ENCODE results near the gene TTC28.
"Not testable (repeated sequence)": the region's sequence is repeated elsewhere in the genome, so short reads cannot be mapped to it uniquely, and the experiment has no call there.

The TTC28 gene

GRCh38 chr22:28172892-28173670 is 506.6 kb downstream of the TTC28 start:
- no peak for DNase-seq

- no peak for DNase-seq
Measured at GRCh38 chr22:28171712-28172111, 507.9 kb downstream of the TTC28 start.

DNA sequence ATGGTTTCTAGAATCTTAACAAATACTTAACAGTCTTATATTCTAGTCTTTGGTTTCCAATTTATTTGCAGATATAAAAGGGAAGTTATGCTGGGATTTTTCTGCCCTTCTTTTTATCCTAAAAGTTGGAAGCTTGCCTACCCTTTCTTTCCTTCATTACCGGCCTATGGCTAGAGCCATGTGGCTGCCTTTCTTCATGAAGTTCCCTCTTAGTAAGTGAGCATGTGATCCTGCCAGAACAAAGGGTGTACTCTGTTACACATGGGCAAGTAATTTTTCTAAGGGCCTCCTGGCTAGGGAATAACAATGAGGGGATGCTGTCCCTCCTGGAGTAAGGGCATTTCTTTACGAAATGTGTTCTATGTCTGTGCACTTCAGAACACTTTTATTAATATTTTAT is 508.5 kb downstream of the TTC28 start:
- DNase-seq = no peak

DNA sequence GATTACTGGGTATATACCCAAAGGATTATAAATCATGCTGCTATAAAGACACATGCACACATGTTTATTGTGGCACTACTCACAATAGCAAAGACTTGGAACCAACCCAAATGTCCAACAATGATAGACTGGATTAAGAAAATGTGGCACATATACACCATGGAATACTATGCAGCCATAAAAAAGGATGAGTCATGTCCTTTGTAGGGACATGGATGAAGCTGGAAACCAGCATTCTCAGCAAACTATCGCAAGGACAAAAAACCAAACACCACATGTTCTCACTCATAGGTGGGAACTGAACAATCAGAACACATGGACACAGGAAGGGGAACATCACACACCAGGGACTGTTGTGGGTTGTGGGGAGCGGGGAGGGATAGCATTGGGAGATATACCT is 510.3 kb downstream of the TTC28 start:
- DNase-seq = not testable (repeated sequence)

DNA sequence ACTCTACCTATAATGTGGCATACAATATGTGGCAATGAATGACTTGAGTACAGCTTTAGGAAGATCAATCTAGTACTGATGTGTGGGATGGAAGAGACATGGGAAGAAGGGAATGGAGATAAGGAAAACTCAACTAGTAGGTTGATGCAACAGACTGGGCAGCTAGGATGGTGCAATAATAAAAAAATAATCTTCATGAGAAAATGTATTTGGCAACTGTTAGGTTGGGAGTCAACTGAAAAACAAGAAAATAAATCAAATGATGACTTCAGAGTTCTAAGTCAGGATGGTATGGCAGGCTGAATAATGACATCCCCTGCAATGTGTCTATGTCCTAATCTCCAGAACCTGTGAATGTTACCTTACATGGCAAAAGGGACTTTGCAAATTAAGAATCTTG is 523.8 kb downstream of the TTC28 start:
- no peak for DNase-seq

- peak; percentile 31 for DNase-seq
Measured at GRCh38 chr22:28154861-28155260, 524.8 kb downstream of the TTC28 start.

GRCh38 chr22:28151151-28151816 is 528.4 kb downstream of the TTC28 start:
- DNase-seq = no peak

GRCh38 chr22:28148816-28149465 is 530.7 kb downstream of the TTC28 start:
- DNase-seq = peak; percentile 36

DNA sequence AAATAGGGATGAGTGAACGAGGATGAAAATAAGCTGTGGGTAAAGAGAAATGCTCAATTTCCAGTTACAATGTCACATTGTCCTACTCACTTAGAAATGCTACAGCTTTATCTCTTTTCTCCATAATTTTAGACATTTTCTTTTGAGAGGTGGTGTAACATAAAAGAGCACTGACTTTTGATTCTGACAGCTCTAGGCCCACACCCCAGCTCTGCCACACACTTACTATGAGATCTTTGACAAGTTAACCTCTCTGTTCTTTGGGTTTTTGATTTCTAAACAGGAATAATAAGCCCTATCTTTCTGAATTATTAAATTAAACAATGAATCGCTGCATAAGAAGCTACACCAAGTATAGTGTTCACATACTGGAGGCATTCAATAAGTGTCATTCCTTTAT is 532.2 kb downstream of the TTC28 start:
- DNase-seq = no peak

- no peak for DNase-seq
Measured at GRCh38 chr22:28146401-28147314, 533.0 kb downstream of the TTC28 start.

DNA sequence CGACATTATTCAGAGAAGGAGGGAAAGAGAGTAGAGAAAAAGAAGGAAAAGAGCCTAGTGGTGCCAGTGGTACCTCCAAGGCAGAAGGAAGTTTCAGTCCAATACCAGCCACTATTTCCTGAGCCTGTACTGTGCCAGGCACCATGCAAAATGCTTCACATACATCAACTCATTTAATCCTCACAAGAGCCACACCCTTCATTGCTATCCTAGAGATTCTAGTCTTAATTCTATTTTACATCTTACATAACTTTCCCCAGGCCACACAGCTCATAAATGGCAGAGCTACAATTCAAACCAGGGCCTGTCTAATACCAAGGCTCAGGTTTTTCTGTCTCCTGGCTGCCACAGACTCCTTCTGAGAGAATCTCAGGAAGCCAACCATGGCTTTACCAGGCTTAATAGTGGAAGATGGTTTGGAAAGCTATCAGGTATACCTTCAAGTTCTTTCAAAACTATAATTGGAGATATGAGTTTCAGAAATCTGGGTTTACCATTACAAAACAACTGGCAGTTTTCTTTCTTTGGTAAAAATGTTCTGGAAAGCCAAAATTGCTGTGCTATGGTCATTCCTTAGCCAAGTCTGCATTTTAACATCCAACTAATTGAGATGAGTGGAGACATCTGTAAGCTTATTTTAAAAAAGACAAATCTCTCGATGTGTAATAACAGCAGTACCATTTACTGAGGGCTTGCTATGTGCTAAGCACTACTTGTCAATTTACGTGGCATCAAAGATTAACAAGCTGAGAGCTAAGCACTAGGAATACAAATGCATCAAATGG is 535.5 kb downstream of the TTC28 start:
- no peak for DNase-seq

DNA sequence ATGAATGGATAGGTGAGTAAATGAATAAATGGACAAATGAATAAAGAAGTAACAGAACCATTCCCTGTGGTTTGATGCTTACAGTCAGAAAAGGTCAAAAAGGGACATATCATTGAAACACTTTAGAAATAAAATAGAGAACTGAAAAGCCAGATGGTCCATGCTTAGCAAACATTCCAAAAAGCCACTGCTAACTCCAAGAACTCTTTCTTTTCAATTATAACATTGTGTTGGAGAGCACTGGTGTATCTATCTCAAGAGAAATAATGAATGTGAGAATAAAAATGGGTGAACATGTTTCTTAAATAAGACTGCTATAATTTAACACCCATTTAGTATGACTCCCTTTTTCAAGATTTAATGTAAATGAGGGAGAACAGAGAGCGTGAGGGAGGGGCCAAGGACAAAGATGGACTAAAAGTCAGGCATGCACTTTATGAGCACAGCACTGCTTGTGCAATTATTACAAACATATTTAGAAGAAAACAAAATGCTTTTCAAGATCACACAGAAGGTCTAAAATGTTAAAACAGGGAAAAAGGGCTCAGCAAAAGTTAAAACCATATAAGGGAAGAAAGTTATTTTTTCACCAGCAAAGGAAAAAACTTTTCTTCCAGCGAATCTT is 536.3 kb downstream of the TTC28 start:
- no peak for DNase-seq

DNA sequence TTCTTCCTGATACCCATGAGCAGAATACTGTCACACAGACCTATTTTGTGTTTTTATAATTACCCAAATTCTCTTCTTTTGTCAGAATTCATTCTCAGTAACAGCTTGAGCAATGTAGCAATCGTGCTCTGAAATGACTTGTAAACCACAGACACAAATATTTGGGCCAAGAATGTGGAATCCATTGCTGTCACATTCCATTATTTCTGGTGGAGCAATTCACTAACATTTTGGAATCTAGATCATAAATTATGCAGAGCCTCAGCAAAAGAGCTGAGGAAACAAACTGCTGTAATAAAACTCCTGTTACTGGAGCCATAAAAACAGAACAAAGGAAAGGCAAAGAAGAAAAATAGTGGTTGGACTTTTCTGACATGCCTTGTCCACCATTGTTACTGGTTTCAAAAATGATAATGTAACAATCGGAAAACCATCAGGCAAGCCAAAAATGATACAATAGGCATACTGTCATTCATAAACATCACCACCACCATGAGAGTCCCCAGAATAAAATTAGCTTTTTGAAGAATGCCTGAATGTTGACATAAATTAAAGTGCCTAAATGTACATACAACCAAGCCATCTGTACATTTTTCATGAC is 537.2 kb downstream of the TTC28 start:
- DNase-seq = peak; percentile 97

DNA sequence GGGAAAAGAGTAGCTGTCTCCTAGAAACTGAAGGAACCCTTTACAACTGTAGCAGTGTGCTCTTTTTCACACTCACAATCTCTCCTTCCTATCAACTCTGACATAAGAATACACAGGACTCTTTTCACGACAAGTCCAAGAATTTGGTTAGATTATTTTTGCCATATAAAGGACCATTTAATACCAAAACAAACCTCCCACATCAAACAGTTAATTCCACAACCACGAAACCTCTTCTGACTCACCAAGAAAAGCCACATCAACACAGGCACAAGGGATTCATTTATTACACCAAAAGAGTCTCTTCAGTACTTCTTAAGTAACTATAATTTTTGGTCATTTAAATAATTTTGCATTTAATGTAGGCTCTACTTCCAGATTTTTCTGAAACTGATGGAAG is 538.0 kb downstream of the TTC28 start:
- peak; percentile 89 for DNase-seq

- peak; percentile 95 for DNase-seq
Measured at GRCh38 chr22:28139961-28140360, 539.7 kb downstream of the TTC28 start.

GRCh38 chr22:28139516-28139915 is 540.1 kb downstream of the TTC28 start:
- no peak for DNase-seq

DNA sequence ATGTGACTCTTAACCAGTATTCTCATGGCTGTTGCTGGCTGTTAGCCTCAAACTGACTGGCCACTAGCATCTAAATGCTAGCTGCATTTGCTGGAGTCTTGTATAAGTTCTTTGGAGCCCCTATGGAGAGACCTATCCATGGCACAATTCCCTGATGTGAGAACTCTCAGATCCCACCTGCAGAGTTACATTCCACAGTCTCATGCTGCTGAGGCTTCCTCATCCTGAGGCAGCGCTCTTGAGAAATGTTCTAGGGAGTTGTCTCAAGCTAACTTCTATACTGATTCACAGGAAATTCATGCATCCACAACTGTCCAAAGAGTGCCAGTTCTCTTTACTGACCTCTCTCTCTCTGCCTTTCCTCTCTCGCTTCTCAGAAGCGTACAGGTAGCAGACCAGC is 542.6 kb downstream of the TTC28 start:
- DNase-seq = no peak

DNA sequence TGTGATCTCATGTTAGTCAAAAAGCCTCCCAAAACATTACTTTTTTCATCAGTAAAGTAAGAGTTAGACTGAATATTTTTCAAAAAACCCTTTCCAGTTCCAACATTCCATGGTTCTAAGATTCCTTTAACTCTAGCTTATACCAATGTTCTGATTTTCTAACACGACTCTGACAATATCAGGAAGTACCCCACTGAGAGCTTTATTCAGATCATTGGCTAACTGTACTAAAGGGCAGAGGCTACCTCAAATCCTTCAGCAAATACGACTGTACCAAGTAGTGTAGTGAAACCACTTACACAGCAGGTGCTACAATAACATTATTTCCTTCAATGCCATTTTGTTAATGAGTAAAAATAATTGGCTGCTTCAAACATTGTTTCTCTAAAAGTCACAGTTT is 547.2 kb downstream of the TTC28 start:
- no peak for DNase-seq

DNA sequence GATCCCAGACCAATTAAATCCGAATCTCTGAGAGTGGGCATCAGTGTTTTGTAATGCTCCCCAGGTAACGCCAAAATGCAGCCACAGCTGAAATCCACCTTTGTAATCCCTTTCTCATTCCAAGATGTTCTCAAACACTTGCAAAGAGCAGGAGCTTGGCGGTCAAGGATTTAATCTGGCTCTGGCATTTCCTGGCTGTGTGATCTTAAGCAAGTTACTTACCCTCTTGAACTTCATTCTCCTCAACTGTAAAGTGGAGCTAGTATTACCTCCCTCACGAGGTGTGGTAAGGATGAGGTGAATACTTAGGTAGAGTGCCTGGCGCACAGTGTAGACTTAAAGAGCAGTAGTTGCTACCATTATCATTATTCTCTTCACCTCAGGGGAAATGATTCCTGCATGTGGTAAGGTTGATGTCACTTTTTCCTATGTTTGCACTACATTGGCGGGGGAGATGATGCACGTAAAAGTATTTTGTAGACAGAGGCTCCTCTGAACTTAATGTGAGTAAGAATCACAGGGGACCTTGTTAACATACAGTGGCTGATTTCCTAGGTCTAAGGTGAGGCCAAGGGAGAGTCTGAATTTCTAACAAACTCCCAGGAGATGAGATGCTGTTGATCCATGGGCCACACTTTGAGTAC is 550.2 kb downstream of the TTC28 start:
- no peak for DNase-seq

GRCh38 chr22:28128827-28129226 is 550.8 kb downstream of the TTC28 start:
- no peak for DNase-seq

- DNase-seq = no peak
Measured at GRCh38 chr22:28125799-28126198, 553.8 kb downstream of the TTC28 start.
